Endothelial cell of umbilical vein (primary cell): ENCODE results near the gene TRAF1.

ENCODE experiments used
- CTCF ChIP-seq, 2 donors: IDR thresholded peaks; 1 replicate in 1 of 2; 2 replicates in 1 of 2; pipeline ENCODE4 v1.5.1; 2011; ENCODE audit warnings: low read length in 2 of 2, mild to moderate bottlenecking in 2 of 2, moderate library complexity in 2 of 2, control low read depth in 1 of 2, inconsistent platforms in 1 of 2, low read depth in 1 of 2; ENCODE audit not compliant: insufficient read depth in 1 of 2; ENCODE audit errors: extremely low read depth in 1 of 2
- EZH2 ChIP-seq: IDR thresholded peaks from 2 replicates; pipeline ENCODE4 v1.6.1; 2012; ENCODE audit warnings: borderline replicate concordance, low read depth, mild to moderate bottlenecking, moderate library complexity, low read length, inconsistent platforms; ENCODE audit not compliant: severe bottlenecking
- JUN ChIP-seq: IDR thresholded peaks from 2 replicates; pipeline ENCODE4 v1.6.1; 2011; ENCODE audit warnings: borderline replicate concordance, low read depth; ENCODE audit not compliant: insufficient read length, insufficient read depth
- MAX ChIP-seq: IDR thresholded peaks from 2 replicates; pipeline ENCODE4 v1.6.1; 2011; ENCODE audit not compliant: insufficient read depth, insufficient read length
- MYC ChIP-seq: IDR thresholded peaks from one replicate; pipeline ENCODE4 v1.6.1; 2011; ENCODE audit warnings: mild to moderate bottlenecking, low read depth, low read length
- POLR2A ChIP-seq: IDR thresholded peaks from 2 replicates; pipeline ENCODE4 v1.6.1; 2012; ENCODE audit warnings: low read depth, mild to moderate bottlenecking, control low read depth, low read length
- POLR2AphosphoS5 ChIP-seq: IDR thresholded peaks from 2 replicates; pipeline ENCODE4 v1.6.1; 2012; ENCODE audit warnings: low read depth, mild to moderate bottlenecking, control low read depth, low read length, moderate library complexity; ENCODE audit not compliant: insufficient read depth

- no peak for TF ChIP-seq EZH2
- TF ChIP-seq CTCF (IDR thresholded peaks at IDR 0.05; ENCODE audit: extremely low read depth in 1 of 2, insufficient read depth in 1 of 2, low read depth in 1 of 2, low read length in 2 of 2), result no peak
- no peak for TF ChIP-seq MYC
- TF ChIP-seq POLR2AphosphoS5, result no peak
- TF ChIP-seq POLR2A, result no peak
- TF ChIP-seq MAX, result no peak
- no peak for TF ChIP-seq JUN
These were observed 67.2 kb downstream of the TRAF1 start for GRCh38 chr9:120859361-120859760.
